OCI-LY1 (cell line): Measurements from ENCODE around the gene ADAM33.

ENCODE experiments used
- CTCF ChIP-seq: fragments of 200-600 bp; sonication (generic), shearing (Covaris generic); IDR thresholded peaks from 2 replicates; pipeline ENCODE4 v1.5.1; 2017; ENCODE audit warnings: mild to moderate bottlenecking, antibody characterized with exemption, low read length, moderate library complexity, mixed read lengths
- EZH2 ChIP-seq: fragments of 200-600 bp; sonication (generic), shearing (Covaris generic); IDR thresholded peaks from 2 replicates; pipeline ENCODE4 v1.8.0; 2017; ENCODE audit warnings: borderline replicate concordance, mixed run types, mild to moderate bottlenecking, antibody characterized with exemption, low read length, moderate library complexity, mixed read lengths

GRCh38 chr20:3627476-3627875 lies 54.3 kb downstream of the ADAM33 start:
- no peak for TF ChIP-seq CTCF
- no peak for TF ChIP-seq EZH2
